Measurements from ENCODE around the gene OCEL1.

- TF ChIP-seq CTCF (conservative IDR thresholded peaks at IDR 0.05; ENCODE audit: low read depth, low read length) (no peak), EZH2 (IDR thresholded peaks at IDR 0.05; ENCODE audit: low read length, unreplicated experiment) (no peak), EZH2phosphoT487 (IDR thresholded peaks at IDR 0.05; ENCODE audit: borderline replicate concordance, low read length) (no peak)
Measured at GRCh38 chr19:17192751-17193150, 33.3 kb upstream of the OCEL1 start.
